SK-N-SH (cell line): ENCODE data around the gene DOCK6.

Experiments used
- MAX ChIP-seq: IDR thresholded peaks from 2 replicates; pipeline ENCODE4 v1.4.0; 2012; ENCODE audit warnings: low read depth
- POLR2AphosphoS5 ChIP-seq: IDR thresholded peaks from 2 replicates; pipeline ENCODE4 v1.6.1; 2012; ENCODE audit warnings: low read depth, low read length

GRCh38 chr19:11230621-11231386 lies 31.5 kb downstream of the DOCK6 start:
- TF ChIP-seq POLR2AphosphoS5 (no peak), MAX (no peak)
